HG02798 (cell line): ENCODE data around the gene SOCS6.
"Not testable (repeated sequence)": the region's sequence is repeated elsewhere in the genome, so short reads cannot be mapped to it uniquely, and the experiment has no call there.

Experiments used
- ATAC-seq: cut with Tn5 transposase; IDR thresholded peaks from one replicate; pipeline ENCODE4 v1.9.1; 2021; ENCODE audit warnings: mild to moderate bottlenecking; ENCODE audit not compliant: unreplicated experiment, poor library complexity

Gene SOCS6

GRCh38 chr18:70319187-70319586 lies 30.3 kb downstream of the SOCS6 start:
- ATAC-seq, result no peak

DNA sequence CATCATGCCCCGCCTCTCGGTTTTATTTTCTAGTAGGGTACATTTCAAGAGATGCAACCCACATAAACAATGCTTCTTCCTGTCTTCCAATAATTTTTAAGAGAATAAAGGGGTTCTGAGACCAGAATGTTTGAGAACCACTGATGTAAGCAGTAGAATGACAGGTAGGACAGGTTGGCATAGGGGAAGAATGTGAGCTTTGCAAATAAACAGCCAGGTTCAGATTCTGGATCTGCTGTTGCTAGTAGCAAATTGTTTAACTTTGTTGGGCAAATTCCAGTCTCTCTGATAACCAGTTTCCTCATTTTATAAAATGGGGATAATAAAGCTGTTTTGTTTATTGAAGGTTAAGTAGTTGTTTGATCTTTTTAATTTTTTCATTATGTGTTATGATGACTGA lies 32.8 kb downstream of the SOCS6 start:
- ATAC-seq, result no peak

GRCh38 chr18:70322385-70322784 lies 33.5 kb downstream of the SOCS6 start:
- ATAC-seq, result no peak

DNA sequence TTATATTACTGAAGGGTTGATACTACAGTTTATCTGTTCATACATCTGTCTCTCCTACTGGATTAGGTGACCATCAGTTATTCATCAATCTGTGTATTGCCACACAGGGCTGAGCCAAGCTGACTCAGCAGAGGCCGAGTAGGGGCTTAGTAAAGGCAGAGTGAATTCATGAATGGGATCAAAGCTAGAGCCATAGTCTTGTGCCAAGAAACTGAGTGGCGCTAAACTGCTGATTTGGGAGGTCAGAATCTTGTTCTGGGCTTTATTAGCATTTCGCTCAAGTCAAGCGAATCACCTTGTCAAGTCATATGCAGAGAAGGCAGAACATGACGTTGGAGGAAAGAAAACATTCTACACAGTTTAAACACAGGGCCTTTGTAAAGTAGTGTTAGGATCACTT lies 34.1 kb downstream of the SOCS6 start:
- ATAC-seq, result no peak

DNA sequence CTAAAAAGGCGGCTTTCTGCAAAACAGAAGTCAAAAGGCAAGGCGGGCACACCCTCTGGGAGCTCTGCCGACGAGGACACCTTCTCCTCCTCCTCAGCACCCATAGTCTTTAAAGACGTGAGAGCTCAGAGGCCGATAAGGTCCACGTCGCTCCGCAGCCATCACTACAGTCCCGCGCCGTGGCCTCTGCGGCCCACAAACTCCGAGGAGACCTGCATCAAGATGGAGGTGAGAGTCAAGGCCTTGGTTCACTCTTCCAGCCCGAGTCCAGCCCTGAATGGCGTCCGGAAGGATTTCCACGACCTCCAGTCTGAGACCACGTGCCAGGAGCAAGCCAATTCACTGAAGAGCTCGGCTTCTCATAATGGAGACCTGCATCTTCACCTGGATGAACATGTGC lies 36.1 kb downstream of the SOCS6 start:
- ATAC-seq, result no peak

DNA sequence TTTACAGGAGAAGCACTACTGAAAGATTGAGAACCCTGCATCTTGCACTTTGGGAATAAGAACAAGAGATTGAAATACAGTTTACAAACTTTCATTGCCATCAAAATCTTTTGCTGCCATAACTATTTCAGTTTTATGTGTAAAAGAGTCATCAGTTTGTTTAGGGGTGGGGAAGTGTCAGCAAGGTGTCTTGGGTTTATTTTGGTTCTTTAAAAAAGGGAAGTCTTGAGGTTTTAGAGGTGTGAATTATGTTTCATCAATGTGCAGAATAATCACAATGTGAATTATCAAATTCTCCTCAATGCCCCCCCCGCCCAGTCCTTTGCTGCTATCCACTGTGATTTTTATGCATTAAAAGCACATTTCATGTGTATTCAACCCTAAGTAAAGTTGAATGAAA lies 37.4 kb downstream of the SOCS6 start:
- ATAC-seq, result no peak

DNA sequence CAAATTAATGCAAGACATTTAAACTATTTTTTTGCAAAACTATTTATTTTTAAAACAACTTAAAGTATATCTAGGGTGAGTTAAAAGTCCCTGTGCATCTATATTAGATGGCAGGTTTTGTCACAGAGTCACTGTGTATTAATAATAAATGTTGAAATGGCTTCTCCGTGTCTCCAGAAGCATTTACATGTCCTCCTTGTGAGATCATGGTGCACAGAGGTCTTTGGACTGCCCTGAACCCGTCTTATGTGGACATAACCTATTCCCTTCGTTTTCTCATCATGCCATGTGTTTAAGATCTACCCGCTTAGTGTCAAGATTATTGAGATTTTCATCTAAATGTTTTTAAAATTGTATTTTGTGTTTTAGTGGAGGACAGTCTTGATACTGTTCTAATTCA lies 39.3 kb downstream of the SOCS6 start:
- no peak for ATAC-seq

DNA sequence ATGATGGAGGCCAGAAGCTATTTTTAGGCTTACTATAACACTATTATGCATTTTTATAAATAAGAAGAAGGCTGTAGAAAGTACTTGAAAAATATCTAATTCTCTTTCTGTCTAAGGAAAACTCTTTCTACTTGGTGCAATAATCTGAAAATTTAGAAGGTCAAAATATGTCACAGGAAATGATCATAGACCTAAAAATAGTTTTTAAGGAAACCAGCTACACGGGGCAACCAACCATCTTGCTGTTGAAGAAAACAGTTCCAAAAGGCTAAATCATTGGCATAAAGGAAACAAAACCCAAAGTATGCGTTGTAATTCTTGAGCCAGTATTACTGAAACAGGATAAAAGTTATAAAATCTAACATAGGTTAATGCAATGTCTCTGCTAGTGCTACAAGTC lies 40.2 kb downstream of the SOCS6 start:
- ATAC-seq, result no peak

DNA sequence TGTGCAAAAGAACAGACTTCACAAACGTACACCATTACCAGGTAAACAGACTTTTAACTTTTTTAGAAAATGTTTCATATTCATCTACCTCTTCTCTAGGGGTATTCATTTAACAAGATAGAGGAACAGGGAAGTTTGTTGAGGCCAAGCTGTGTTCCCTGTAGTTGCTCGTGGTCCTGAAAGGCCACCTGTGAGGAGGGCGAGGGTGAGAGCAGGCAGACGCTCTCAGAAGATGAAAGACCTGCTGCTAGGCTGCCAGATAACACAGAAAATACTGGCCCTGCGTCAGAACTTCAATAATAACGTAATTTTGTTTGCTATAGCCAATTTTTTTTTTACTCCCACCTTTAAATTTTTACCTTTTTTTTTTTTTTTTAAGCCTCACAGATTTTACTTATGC lies 42.0 kb downstream of the SOCS6 start:
- ATAC-seq, result no peak

- ATAC-seq, result no peak
Observed at GRCh38 chr18:70331456-70332097, 42.7 kb downstream of the SOCS6 start.

DNA sequence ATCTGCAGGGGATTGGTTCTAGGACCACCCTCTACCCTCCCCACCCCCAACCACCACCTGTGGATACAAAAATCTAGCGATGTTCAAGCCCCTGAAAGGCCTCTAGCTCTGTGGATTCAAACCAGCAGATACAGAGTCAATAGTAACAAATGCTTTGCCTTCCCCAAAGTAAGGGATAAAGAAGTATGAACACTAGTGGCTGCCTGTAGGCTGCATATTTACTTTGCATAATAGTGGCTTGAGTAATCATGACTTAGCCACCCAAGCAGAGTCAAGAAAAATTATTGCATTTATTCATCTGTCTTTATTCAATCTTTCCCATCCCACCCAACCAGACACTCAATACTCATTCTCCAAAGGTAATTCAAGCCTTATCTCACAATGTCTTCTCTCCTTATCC lies 43.8 kb downstream of the SOCS6 start:
- no peak for ATAC-seq

GRCh38 chr18:70333316-70333715 lies 44.5 kb downstream of the SOCS6 start:
- no peak for ATAC-seq

DNA sequence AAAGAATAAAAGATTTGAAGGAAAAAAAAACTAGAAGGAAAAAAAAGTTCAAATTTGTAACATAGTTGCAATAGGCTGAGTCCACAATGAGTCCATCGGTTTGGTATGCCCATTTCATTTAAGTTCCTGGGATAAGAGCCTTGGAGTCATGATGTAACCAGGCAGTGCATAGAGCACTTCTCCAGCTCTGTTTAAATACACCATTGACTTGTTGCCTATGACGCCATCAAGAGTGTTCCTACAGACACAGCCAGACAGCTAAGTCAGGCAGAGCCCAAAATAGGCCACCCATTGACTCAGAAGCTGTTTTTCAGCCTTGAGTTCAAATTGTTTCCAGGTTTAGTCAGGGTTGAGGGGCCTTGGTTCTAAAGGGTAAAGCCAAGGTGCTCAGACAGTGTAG lies 44.9 kb downstream of the SOCS6 start:
- no peak for ATAC-seq

DNA sequence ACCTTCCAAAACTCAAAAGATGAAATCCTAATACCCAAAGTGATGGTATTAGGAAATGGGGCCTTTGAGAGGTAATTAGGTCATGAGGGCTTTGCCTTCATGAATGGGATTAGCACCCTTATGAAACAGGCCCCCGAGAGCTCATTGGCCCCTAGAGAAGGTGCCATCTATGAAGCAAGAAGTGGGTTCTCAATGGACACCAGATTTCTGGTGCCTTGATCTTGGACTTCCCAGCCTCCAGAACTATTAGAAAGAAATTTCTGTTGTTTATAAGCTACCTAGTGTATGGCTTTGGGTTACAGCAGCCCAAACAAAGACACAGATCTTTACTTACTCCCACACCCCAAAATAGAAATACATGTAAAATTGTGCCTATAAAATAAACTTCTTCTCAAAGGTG lies 45.4 kb downstream of the SOCS6 start:
- no peak for ATAC-seq

DNA sequence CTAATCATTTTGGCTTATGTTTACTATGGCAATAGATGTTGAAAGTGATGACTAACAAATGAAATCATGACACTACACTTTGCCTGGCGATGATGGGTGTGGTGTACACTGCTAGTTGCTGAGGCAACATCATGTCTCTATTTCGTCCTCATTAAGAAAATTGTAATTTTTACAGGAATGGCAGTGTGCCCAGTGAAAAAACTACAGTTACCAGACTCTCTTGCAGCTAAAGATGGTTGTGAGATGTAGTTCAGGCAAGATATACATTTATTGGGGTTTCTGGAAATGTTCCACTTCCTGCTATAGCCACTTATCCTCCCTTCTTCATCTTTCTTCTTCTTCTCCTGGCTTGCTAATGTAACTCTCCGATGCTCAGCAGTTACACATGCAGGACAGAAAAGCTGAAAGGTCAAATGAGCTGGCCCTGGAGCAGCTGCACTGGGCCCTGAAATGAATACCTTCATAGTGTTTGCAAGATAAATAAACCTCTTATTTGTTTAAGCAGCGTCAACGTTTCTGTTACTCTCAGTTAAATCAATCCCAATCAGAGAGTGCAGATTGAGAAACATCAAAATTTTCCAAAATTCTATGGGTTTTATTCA lies 46.0 kb downstream of the SOCS6 start:
- ATAC-seq, result no peak

DNA sequence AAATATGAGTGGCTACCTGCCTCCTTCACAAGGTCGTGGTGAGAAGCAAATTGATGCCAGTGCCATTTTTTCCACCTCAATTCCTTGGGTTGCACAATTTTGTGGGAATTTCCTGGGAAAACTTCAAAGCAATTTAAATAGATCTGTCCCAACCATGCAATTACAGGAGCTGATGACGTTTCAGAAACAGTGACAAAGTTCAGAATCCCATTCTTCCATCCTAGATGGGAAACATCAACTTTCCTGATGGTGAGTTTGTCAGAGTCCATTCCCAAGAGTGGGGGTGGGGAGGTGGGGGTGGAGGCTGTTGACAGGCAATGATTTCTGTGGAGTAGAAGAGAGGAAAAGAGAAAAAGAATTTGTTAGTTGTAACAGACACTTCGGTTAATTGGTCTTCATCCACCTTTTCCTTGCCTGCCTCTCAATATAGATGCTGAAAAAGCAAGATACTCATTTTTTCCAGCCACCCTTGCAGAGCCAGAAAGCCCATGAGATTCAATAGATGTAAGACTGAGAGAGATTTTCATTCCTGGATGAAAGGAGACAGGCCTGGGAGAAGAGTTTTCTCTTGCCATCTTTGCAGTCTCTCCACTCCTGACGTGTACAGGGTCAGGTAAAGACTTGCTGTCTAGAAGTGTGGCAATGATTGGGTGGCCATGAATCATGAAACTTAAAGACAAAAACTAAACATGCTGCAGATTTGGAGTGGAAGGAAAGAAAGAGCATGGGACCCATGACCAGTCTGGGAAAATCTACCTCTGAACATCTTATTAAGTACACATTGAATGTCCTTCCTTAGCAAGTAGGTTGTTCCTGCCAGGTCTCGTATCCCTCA lies 47.3 kb downstream of the SOCS6 start:
- ATAC-seq, result no peak

GRCh38 chr18:70337139-70337972 lies 48.5 kb downstream of the SOCS6 start:
- ATAC-seq, result no peak

DNA sequence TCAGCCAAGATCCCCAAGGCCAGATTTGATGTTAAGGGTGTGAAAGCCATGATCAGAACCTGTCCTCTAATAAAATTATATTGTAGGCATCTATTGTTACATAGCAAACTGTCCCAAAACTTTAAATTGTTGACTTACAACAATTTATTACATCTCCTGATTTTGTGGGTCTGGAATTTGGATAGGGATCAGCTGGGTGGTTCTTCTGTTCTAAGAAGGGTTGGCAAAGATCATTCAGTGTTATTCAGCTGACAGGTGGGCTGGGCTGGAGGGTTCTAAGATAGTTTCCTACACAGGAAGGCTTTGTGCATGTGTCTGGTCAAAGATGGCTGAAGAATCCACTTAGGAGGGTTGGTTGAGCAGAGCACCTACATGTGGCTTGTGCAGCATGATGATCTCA lies 50.0 kb downstream of the SOCS6 start:
- ATAC-seq, result no peak

DNA sequence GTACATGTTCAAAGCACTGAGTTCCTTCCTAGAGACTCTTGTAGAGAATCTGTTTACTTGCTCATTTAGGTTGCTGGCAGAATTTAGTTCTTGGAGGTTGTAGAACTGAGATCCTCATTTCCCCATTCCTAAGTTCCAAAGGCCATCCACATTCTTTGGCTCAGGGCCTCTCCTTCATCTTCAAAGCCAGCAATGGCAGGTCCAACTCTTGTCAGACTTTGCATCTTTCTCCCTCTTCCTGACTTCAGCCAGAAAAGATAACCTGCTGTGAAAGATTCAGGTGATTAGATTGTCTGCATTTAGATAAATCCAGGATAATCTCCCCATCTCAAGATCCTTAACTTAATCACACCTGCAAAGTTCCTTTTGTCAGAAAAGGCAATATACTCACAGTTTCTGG lies 51.1 kb downstream of the SOCS6 start:
- ATAC-seq, result no peak

- not testable (repeated sequence) for ATAC-seq
Observed at GRCh38 chr18:70348481-70348880, 59.6 kb downstream of the SOCS6 start.

- no peak for ATAC-seq
Observed at GRCh38 chr18:70349316-70349715, 60.5 kb downstream of the SOCS6 start.
